H1 (cell line): ENCODE measurements around the gene KLK7. TPM values are rescaled to one million over a fixed set of nuclear protein-coding genes. Genes with fewer than 3 reads are reported as not detected.

Source experiments
- CTCF ChIP-seq, 3 experiments: IDR thresholded peaks; 1 replicate in 2 of 3; 2 replicates in 1 of 3; pipeline versions ENCODE4 v1.5.1 to v1.6.1; 2011; ENCODE audit warnings: low read length in 3 of 3, mild to moderate bottlenecking in 3 of 3, inconsistent platforms in 2 of 3, low read depth in 1 of 3, moderate library complexity in 1 of 3; ENCODE audit not compliant: insufficient read depth in 1 of 3; ENCODE audit errors: control extremely low read depth in 1 of 3
- HDAC6 ChIP-seq: IDR thresholded peaks from one replicate; pipeline ENCODE4 v1.7.1; 2012; ENCODE audit warnings: low read depth, mild to moderate bottlenecking, inconsistent platforms, low read length, moderate library complexity
- JUND ChIP-seq: IDR thresholded peaks from 2 replicates; pipeline ENCODE4 v1.6.1; 2011; ENCODE audit warnings: mild to moderate bottlenecking, improper control_type of control experiment, low read length
- KDM4A ChIP-seq: IDR thresholded peaks from one replicate; pipeline ENCODE4 v1.7.1; 2012; ENCODE audit warnings: low read depth, mild to moderate bottlenecking, moderate library complexity, low read length, inconsistent platforms; ENCODE audit not compliant: severe bottlenecking
- POLR2A ChIP-seq, 2 experiments: IDR thresholded peaks; 1 replicate in 1 of 2; 2 replicates in 1 of 2; pipeline ENCODE4 v1.6.1; 2011; ENCODE audit warnings: low read depth in 2 of 2, low read length in 2 of 2, mild to moderate bottlenecking in 2 of 2; ENCODE audit errors: control extremely low read depth in 1 of 2
- RXRA ChIP-seq: IDR thresholded peaks from 2 replicates; pipeline ENCODE4 v1.6.1; 2011; ENCODE audit warnings: low read depth, mild to moderate bottlenecking, low read length, moderate library complexity; ENCODE audit not compliant: insufficient read depth
- SP2 ChIP-seq: IDR thresholded peaks from 2 replicates; pipeline ENCODE4 v1.6.1; 2012; ENCODE audit warnings: mild to moderate bottlenecking, low read length, inconsistent platforms
- polyA plus RNA-seq, 7 experiments: library from polyadenylated mRNA; depleted of rRNA in 3 of 7; stranded (reverse) in 5 of 7; unstranded in 2 of 7; fragments of >200 nt in 5 of 7; fragments of 200-250 nt in 2 of 7; gene quantifications; 1 replicate in 5 of 7; 2 replicates in 1 of 7; 4 replicates in 1 of 7; pipeline versions ENCODE4 v1.2.1 to v1.2.3, GENCODE V29; 2011 to 2013; ENCODE audit warnings: missing spikeins in 2 of 7, mixed read lengths in 2 of 7
- total RNA-seq: library from RNA; stranded (reverse); fragmentation: NEBNext Ultra II Directional; extraction: Animal tissue kit (Norgen Biotek cat#: 25700); gene quantifications from 2 replicates; pipeline ENCODE4 v1.2.1, GENCODE V29; 2021

The KLK7 gene
- total and polyA plus RNA-seq, 2 of the 8 experiments (the other 6 are each of a cell fraction or from before 2014, with no cell fraction given) = 0.73 to 1.4 TPM

- TF ChIP-seq RXRA (no peak), SP2 (no peak), JUND (no peak), CTCF (IDR thresholded peaks at IDR 0.05; ENCODE audit: control extremely low read depth in 1 of 3, insufficient read depth in 1 of 3, low read depth in 1 of 3, low read length in 3 of 3) (no peak), KDM4A (no peak), HDAC6 (no peak), POLR2A (IDR thresholded peaks at IDR 0.05; ENCODE audit: control extremely low read depth in 1 of 2, low read depth in 2 of 2, low read length in 2 of 2) (no peak)
These were observed 33.9 kb downstream of the KLK7 start (continued) for GRCh38 chr19:50949861-50950260.
